NT2/D1 (cell line): Measurements from ENCODE around the gene KRTAP10-1.

Experiments
- SUZ12 ChIP-seq: IDR thresholded peaks from 2 replicates; pipeline ENCODE4 v1.6.1; 2011; ENCODE audit not compliant: insufficient read length, insufficient read depth; ENCODE audit errors: extremely low read depth
- YY1 ChIP-seq: IDR thresholded peaks from 2 replicates; pipeline ENCODE4 v1.6.1; 2011; ENCODE audit not compliant: insufficient read length, insufficient read depth

DNA sequence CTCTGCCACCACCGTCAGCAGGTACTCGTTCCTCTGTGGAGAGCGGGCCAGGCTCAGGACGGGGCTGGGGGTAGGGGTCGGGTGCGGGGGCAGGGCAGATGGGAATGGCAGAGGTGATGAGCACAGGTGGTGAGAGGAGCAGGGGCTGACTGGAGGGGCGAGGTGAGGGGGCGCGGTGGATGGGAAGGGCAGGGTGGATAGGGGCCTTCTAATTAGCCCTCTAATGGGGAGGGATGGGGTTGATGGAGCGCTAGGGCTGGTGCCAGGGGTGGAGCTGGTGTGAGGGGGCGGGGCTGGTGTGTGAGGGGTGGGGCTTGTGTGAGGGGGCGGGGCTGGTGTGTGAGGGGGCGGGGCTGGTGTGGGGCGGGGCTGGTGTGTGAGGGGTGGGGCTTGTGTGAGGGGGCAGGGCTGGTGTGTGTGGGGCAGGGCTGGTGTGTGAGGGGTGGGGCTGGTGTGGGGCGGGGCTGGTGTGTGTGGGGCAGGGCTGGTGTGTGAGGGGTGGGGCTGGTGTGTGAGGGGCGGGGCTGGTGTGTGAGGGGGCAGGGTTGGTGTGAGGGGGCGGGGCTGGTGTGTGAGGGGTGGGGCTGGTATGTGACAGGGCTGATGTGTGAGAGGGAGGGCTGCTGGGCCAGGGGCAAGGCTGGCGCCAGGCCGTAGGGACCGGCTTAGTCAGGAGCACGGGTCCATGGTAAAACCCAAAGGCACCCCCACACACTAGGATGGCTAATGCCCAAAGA is 5.9 kb downstream of the KRTAP10-1 start:
- TF ChIP-seq YY1 (no peak), SUZ12 (no peak)
